Measurements from ENCODE around the gene SMYD1. TPM values are rescaled to one million over a fixed set of nuclear protein-coding genes. Genes with fewer than 3 reads are reported as not detected.
"Not testable (repeated sequence)": the region's sequence is repeated elsewhere in the genome, so short reads cannot be mapped to it uniquely, and the experiment has no call there.

The SMYD1 gene
- not detected in 2 replicates for total RNA-seq (2014; rRNA removed; shearing (Covaris generic); ENCODE audit: low replicate concordance)

GRCh38 chr2:88067598-88067997 is at the start of gene SMYD1:
Gene SMYD1, plus strand, starts transcription at chr2:88067825. Its CDS starts 40 bp downstream, at chr2:88067865.
- no peaks in the 10 kb centered on the region for H3K36me3 ChIP-seq
- H3K27me3 ChIP-seq: no peaks in the 10 kb centered on the region
- no peak within 1 kb of the TSS for H3K4me3 ChIP-seq

GRCh38 chr2:88018077-88018805 is 49.4 kb upstream of the SMYD1 start:
- H3K9me3 ChIP-seq, DNase-seq, H3K36me3 ChIP-seq, H3K27me3 ChIP-seq, H3K4me3 ChIP-seq: not testable (repeated sequence)

More at GRCh38 chr2:88067598-88067997, at the start of gene SMYD1:
- no peaks in the 10 kb centered on the region for H3K9me3 ChIP-seq
- no peak for DNase-seq

GRCh38 chr2:88018909-88019308 is 48.7 kb upstream of the SMYD1 start:
- Histone ChIP-seq H3K27me3 (no peaks in the 10 kb centered on the region), H3K4me3 (no peak overlapping the region), H3K36me3 (no peaks in the 10 kb centered on the region), H3K9me3 (no peaks in the 10 kb centered on the region)
- DNase-seq: no peak

- Histone ChIP-seq H3K36me3 (no peaks in the 10 kb centered on the region), H3K4me3 (no peak overlapping the region), H3K9me3 (no peaks in the 10 kb centered on the region), H3K27me3 (no peaks in the 10 kb centered on the region)
- DNase-seq: no peak
Measured at GRCh38 chr2:88019985-88020384, 47.6 kb upstream of the SMYD1 start.

- H3K27me3 ChIP-seq: no peaks in the 10 kb centered on the region
- no peaks in the 10 kb centered on the region for H3K9me3 ChIP-seq
- H3K4me3 ChIP-seq: no peak overlapping the region
- no peak for DNase-seq
- peaks cover 4% of the 10 kb centered on the region for H3K36me3 ChIP-seq
Measured at GRCh38 chr2:88022669-88022921, 45.0 kb upstream of the SMYD1 start.

- DNase-seq: no peak
- peaks cover 9% of the 10 kb centered on the region for H3K36me3 ChIP-seq
Measured at GRCh38 chr2:88024509-88024908, 43.1 kb upstream of the SMYD1 start.

GRCh38 chr2:88027697-88028389 is 39.8 kb upstream of the SMYD1 start:
- peaks cover 23% of the 10 kb centered on the region for H3K36me3 ChIP-seq
- no peak for DNase-seq
- H3K9me3 ChIP-seq: no peaks in the 10 kb centered on the region

More at GRCh38 chr2:88024509-88024908, 43.1 kb upstream of the SMYD1 start:
- no peak overlapping the region for H3K4me3 ChIP-seq
- H3K27me3 ChIP-seq: no peaks in the 10 kb centered on the region
- no peaks in the 10 kb centered on the region for H3K9me3 ChIP-seq

GRCh38 chr2:88028931-88029330 is 38.7 kb upstream of the SMYD1 start:
- Histone ChIP-seq H3K36me3 (peaks cover 26% of the 10 kb centered on the region), H3K9me3 (no peaks in the 10 kb centered on the region), H3K4me3 (no peak overlapping the region), H3K27me3 (no peaks in the 10 kb centered on the region)
- no peak for DNase-seq

More at GRCh38 chr2:88027697-88028389, 39.8 kb upstream of the SMYD1 start:
- H3K4me3 ChIP-seq: no peak overlapping the region
- H3K27me3 ChIP-seq: no peaks in the 10 kb centered on the region

GRCh38 chr2:88032070-88032702 is 35.4 kb upstream of the SMYD1 start:
- no peak for DNase-seq
- H3K4me3 ChIP-seq: no peak overlapping the region
- H3K9me3 ChIP-seq: no peaks in the 10 kb centered on the region
- no peaks in the 10 kb centered on the region for H3K27me3 ChIP-seq
- H3K36me3 ChIP-seq: peaks cover 35% of the 10 kb centered on the region

GRCh38 chr2:88036182-88036581 is 31.4 kb upstream of the SMYD1 start:
- H3K36me3 ChIP-seq: peaks cover 19% of the 10 kb centered on the region
- H3K27me3 ChIP-seq: no peaks in the 10 kb centered on the region
- DNase-seq: no peak
- no peak overlapping the region for H3K4me3 ChIP-seq
- H3K9me3 ChIP-seq: no peaks in the 10 kb centered on the region

GRCh38 chr2:88036606-88037005 is 31.0 kb upstream of the SMYD1 start:
- Histone ChIP-seq H3K4me3 (no peak overlapping the region), H3K27me3 (no peaks in the 10 kb centered on the region)
- no peak for DNase-seq

GRCh38 chr2:88038263-88039105 is 29.1 kb upstream of the SMYD1 start:
- Histone ChIP-seq H3K9me3 (no peaks in the 10 kb centered on the region), H3K36me3 (peaks cover 11% of the 10 kb centered on the region), H3K4me3 (no peak overlapping the region), H3K27me3 (no peaks in the 10 kb centered on the region)
- DNase-seq: no peak

More at GRCh38 chr2:88036606-88037005, 31.0 kb upstream of the SMYD1 start:
- H3K9me3 ChIP-seq: no peaks in the 10 kb centered on the region
- peaks cover 19% of the 10 kb centered on the region for H3K36me3 ChIP-seq

GRCh38 chr2:88042476-88042875 is 25.1 kb upstream of the SMYD1 start:
- H3K9me3 ChIP-seq: no peaks in the 10 kb centered on the region
- H3K36me3 ChIP-seq: no peaks in the 10 kb centered on the region; the same call in 1 of the 2 replicates
- H3K4me3 ChIP-seq: no peak overlapping the region

GRCh38 chr2:88045561-88045960 is 22.1 kb upstream of the SMYD1 start:
- H3K9me3 ChIP-seq, DNase-seq, H3K36me3 ChIP-seq, H3K4me3 ChIP-seq, H3K27me3 ChIP-seq: not testable (repeated sequence)

More at GRCh38 chr2:88042476-88042875, 25.1 kb upstream of the SMYD1 start:
- no peak for DNase-seq
- H3K27me3 ChIP-seq: no peaks in the 10 kb centered on the region

- DNase-seq: no peak
- Histone ChIP-seq H3K36me3 (peaks cover 19% of the 10 kb centered on the region), H3K9me3 (no peaks in the 10 kb centered on the region), H3K27me3 (no peaks in the 10 kb centered on the region), H3K4me3 (no peak overlapping the region)
Measured at GRCh38 chr2:88048541-88048940, 19.1 kb upstream of the SMYD1 start.

GRCh38 chr2:88049622-88050021 is 18.0 kb upstream of the SMYD1 start:
- H3K36me3 ChIP-seq: peaks cover 29% of the 10 kb centered on the region

GRCh38 chr2:88051792-88052191 is 15.8 kb upstream of the SMYD1 start:
- no peaks in the 10 kb centered on the region for H3K27me3 ChIP-seq
- no peak overlapping the region for H3K4me3 ChIP-seq
- DNase-seq: no peak
- no peaks in the 10 kb centered on the region for H3K9me3 ChIP-seq
- peaks cover 33% of the 10 kb centered on the region for H3K36me3 ChIP-seq

More at GRCh38 chr2:88049622-88050021, 18.0 kb upstream of the SMYD1 start:
- Histone ChIP-seq H3K4me3 (no peak overlapping the region), H3K9me3 (no peaks in the 10 kb centered on the region), H3K27me3 (no peaks in the 10 kb centered on the region)
- DNase-seq: no peak
